LoVo (cell line): ENCODE results near the gene RALGPS1.
"Not testable (repeated sequence)": the region's sequence is repeated elsewhere in the genome, so short reads cannot be mapped to it uniquely, and the experiment has no call there.

Experiments
- DNase-seq: peaks from one replicate; pipeline ENCODE4 v3.0.0-alpha.2; 2016; ENCODE audit warnings: low spot score

RALGPS1 gene

GRCh38 chr9:127137640-127138360, 223.2 kb downstream of the RALGPS1 start:
- DNase-seq, result no peak

GRCh38 chr9:127138444-127138843, 223.9 kb downstream of the RALGPS1 start:
- no peak for DNase-seq

GRCh38 chr9:127139071-127139731, 224.6 kb downstream of the RALGPS1 start:
- no peak for DNase-seq

GRCh38 chr9:127139775-127140174, 225.2 kb downstream of the RALGPS1 start:
- DNase-seq, result no peak

GRCh38 chr9:127140181-127140580, 225.6 kb downstream of the RALGPS1 start:
- no peak for DNase-seq

GRCh38 chr9:127140842-127141675, 226.5 kb downstream of the RALGPS1 start:
- no peak for DNase-seq

- no peak for DNase-seq
Observed at GRCh38 chr9:127142291-127142690, 227.7 kb downstream of the RALGPS1 start.

GRCh38 chr9:127142931-127143464, 228.4 kb downstream of the RALGPS1 start:
- DNase-seq, result no peak

- DNase-seq, result no peak
Observed at GRCh38 chr9:127143920-127144465, 229.4 kb downstream of the RALGPS1 start.

- DNase-seq, result no peak
Observed at GRCh38 chr9:127144670-127145445, 230.3 kb downstream of the RALGPS1 start.

- not testable (repeated sequence) for DNase-seq
Observed at GRCh38 chr9:127146841-127147240, 232.3 kb downstream of the RALGPS1 start.

- no peak for DNase-seq
Observed at GRCh38 chr9:127147251-127147650, 232.7 kb downstream of the RALGPS1 start.

- no peak for DNase-seq
Observed at GRCh38 chr9:127148014-127148413, 233.4 kb downstream of the RALGPS1 start.

GRCh38 chr9:127149010-127149409, 234.4 kb downstream of the RALGPS1 start:
- DNase-seq, result no peak

- no peak for DNase-seq
Observed at GRCh38 chr9:127149463-127150390, 235.1 kb downstream of the RALGPS1 start.

- DNase-seq, result no peak
Observed at GRCh38 chr9:127153501-127153900, 238.9 kb downstream of the RALGPS1 start.

- no peak for DNase-seq
Observed at GRCh38 chr9:127154003-127154389, 239.4 kb downstream of the RALGPS1 start.

GRCh38 chr9:127154390-127155191, 240.0 kb downstream of the RALGPS1 start:
- DNase-seq, result no peak

GRCh38 chr9:127155314-127155960, 240.9 kb downstream of the RALGPS1 start:
- DNase-seq, result no peak
